Uterine smooth muscle cell (primary cell): ENCODE measurements around the gene METTL9. TPM values are rescaled to one million over a fixed set of nuclear protein-coding genes. Genes with fewer than 3 reads are reported as not detected.

Source experiments
- total RNA-seq: library from RNA; depleted of rRNA; stranded (reverse); fragments of >200 nt; gene quantifications from 2 replicates; pipeline ENCODE4 v1.2.3, GENCODE V29; 2014

The METTL9 gene
- 241 and 248 TPM in 2 replicates for total RNA-seq

GRCh38 chr16:21599122-21600030, at the start of gene METTL9:
TSS of gene METTL9 (plus strand) at chr16:21599577. CDS start at chr16:21599734, 157 bp downstream.

GRCh38 chr16:21652453-21652852, 53.1 kb downstream of the METTL9 start, which contains the start of gene IGSF6:
TSS of gene IGSF6 (minus strand) at chr16:21652608. CDS start at chr16:21652598, 10 bp downstream.

GRCh38 chr16:21663889-21664647, 64.7 kb downstream of the METTL9 start, which contains the start of gene OTOA:
TSS of gene OTOA (plus strand) at chr16:21663968. CDS start at chr16:21678515, 14,547 bp downstream.

Other genes starting within 250 kb of the METTL9 start
- under 0.01 TPM in 1 of 2 replicates, not detected in the other for gene IGSF6, start 53.0 kb downstream of the METTL9 start, total RNA-seq
- under 0.01 TPM in 2 replicates for gene OTOA, start 64.4 kb downstream of the METTL9 start, total RNA-seq